ENCODE results near the gene SLC30A2.

Gene SLC30A2

GRCh38 chr1:26049531-26050247, 3.8 kb upstream of the SLC30A2 start:
- H3K27me3 ChIP-seq (ENCODE audit: low read depth, low read length) = peaks cover 7% of the 10 kb centered on the region; the same call in 1 of the 2 replicates
- H3K9ac ChIP-seq (ENCODE audit: low read length) = no peak overlapping the region
- H3K4me1 ChIP-seq (ENCODE audit: low read length) = no peaks in the 10 kb centered on the region
- H4K20me1 ChIP-seq (ENCODE audit: insufficient read depth, low read length) = no peaks in the 10 kb centered on the region
- no peak overlapping the region for H3K4me3 ChIP-seq (ENCODE audit: low read length)
- H3K79me2 ChIP-seq (ENCODE audit: low read length) = no peaks in the 10 kb centered on the region
- no peak overlapping the region for H3K4me2 ChIP-seq (ENCODE audit: low read length)
- H3K9me3 ChIP-seq (ENCODE audit: insufficient read depth, low read length) = no peaks in the 10 kb centered on the region
- H3K27ac ChIP-seq (ENCODE audit: low read length) = no peak overlapping the region
- no peak overlapping the region for H2AFZ ChIP-seq (ENCODE audit: low read depth, low read length)
- H3K36me3 ChIP-seq (replicated peaks; ENCODE audit: low read depth, low read length) = no peaks in the 10 kb centered on the region
- TF ChIP-seq CTCF (IDR thresholded peaks at IDR 0.05; ENCODE audit: low read depth, low read length) (no peak), EZH2phosphoT487 (IDR thresholded peaks at IDR 0.05; ENCODE audit: low read depth) (no peak)

- no peak overlapping the region for H3K9ac ChIP-seq (ENCODE audit: low read length)
- H2AFZ ChIP-seq (ENCODE audit: low read depth, low read length) = no peak overlapping the region
- TF ChIP-seq EZH2phosphoT487 (IDR thresholded peaks at IDR 0.05; ENCODE audit: low read depth) = no peak
- no peak for TF ChIP-seq CTCF (IDR thresholded peaks at IDR 0.05; ENCODE audit: low read depth, low read length)
- H3K79me2 ChIP-seq (ENCODE audit: low read length) = no peaks in the 10 kb centered on the region
- no peak overlapping the region for H3K4me2 ChIP-seq (ENCODE audit: low read length)
- H3K4me3 ChIP-seq (ENCODE audit: low read length) = no peak overlapping the region
- no peaks in the 10 kb centered on the region for H3K36me3 ChIP-seq (replicated peaks; ENCODE audit: low read depth, low read length)
- no peaks in the 10 kb centered on the region for H3K4me1 ChIP-seq (ENCODE audit: low read length)
- no peaks in the 10 kb centered on the region for H3K9me3 ChIP-seq (ENCODE audit: insufficient read depth, low read length)
- H3K27ac ChIP-seq (ENCODE audit: low read length) = no peak overlapping the region
- peaks cover 7% of the 10 kb centered on the region; the same call in 1 of the 2 replicates for H3K27me3 ChIP-seq (ENCODE audit: low read depth, low read length)
- H4K20me1 ChIP-seq (ENCODE audit: insufficient read depth, low read length) = no peaks in the 10 kb centered on the region
These were observed 1.5 kb upstream of the SLC30A2 start for GRCh38 chr1:26047278-26047874.

GRCh38 chr1:26046246-26047095, 553 bp upstream of the SLC30A2 start:
- no peaks in the 10 kb centered on the region for H3K9me3 ChIP-seq (ENCODE audit: insufficient read depth, low read length)
- no peak overlapping the region for H3K9ac ChIP-seq (ENCODE audit: low read length)
- no peak overlapping the region for H3K27ac ChIP-seq (ENCODE audit: low read length)
- peaks cover 7% of the 10 kb centered on the region; the same call in 1 of the 2 replicates for H3K27me3 ChIP-seq (ENCODE audit: low read depth, low read length)
- H4K20me1 ChIP-seq (ENCODE audit: insufficient read depth, low read length) = no peaks in the 10 kb centered on the region
- TF ChIP-seq CTCF (IDR thresholded peaks at IDR 0.05; ENCODE audit: low read depth, low read length) (no peak), EZH2phosphoT487 (IDR thresholded peaks at IDR 0.05; ENCODE audit: low read depth) (no peak)
- H2AFZ ChIP-seq (ENCODE audit: low read depth, low read length) = no peak overlapping the region
- no peaks in the 10 kb centered on the region for H3K79me2 ChIP-seq (ENCODE audit: low read length)
- no peaks in the 10 kb centered on the region for H3K36me3 ChIP-seq (replicated peaks; ENCODE audit: low read depth, low read length)
- H3K4me1 ChIP-seq (ENCODE audit: low read length) = no peaks in the 10 kb centered on the region
- no peak overlapping the region for H3K4me3 ChIP-seq (ENCODE audit: low read length)
- no peak overlapping the region for H3K4me2 ChIP-seq (ENCODE audit: low read length)

Data from OCI-LY3 (cell line).